ENCODE results near the gene ZNF175. TPM values are rescaled to one million over a fixed set of nuclear protein-coding genes. Genes with fewer than 3 reads are reported as not detected.

ZNF175 gene
- polyA plus RNA-seq, 1 donor (not counting 4 experiments of a cell fraction or from before 2014, with no cell fraction given): 3.8 TPM

GRCh38 chr19:51614789-51615188 is 43.7 kb downstream of the ZNF175 start:
- Histone ChIP-seq H3K4me1 (ENCODE audit: control insufficient read depth, extremely low read depth, insufficient read depth, low read length) (no peaks in the 10 kb centered on the region), H3K9ac (ENCODE audit: control insufficient read depth, extremely low read depth, insufficient read depth, low read length) (no peak overlapping the region), H3K4me3 (ENCODE audit: control insufficient read depth in 2 of 3, extremely low read depth in 1 of 3, insufficient read depth in 2 of 3, low read depth in 1 of 3, low read length in 3 of 3) (no peak overlapping the region), H3K4me2 (ENCODE audit: control insufficient read depth, extremely low read depth, insufficient read depth, low read depth, low read length) (no peak overlapping the region), H3K36me3 (ENCODE audit: control insufficient read depth in 2 of 2, extremely low read depth in 1 of 2, insufficient read depth in 2 of 2, low read length in 2 of 2) (no peaks in the 10 kb centered on the region), H3K79me2 (ENCODE audit: control insufficient read depth, insufficient read depth, low read length) (no peaks in the 10 kb centered on the region), H3K27me3 (ENCODE audit: control insufficient read depth, extremely low read depth, insufficient read depth, low read length) (no peaks in the 10 kb centered on the region), H3K9me3 (ENCODE audit: control insufficient read depth, low read depth, low read length) (no peaks in the 10 kb centered on the region), H4K20me1 (ENCODE audit: control insufficient read depth, extremely low read depth, insufficient read depth, low read length) (no peaks in the 10 kb centered on the region), H3K27ac (ENCODE audit: control insufficient read depth, insufficient read depth, low read length) (no peak overlapping the region), H2AFZ (ENCODE audit: control insufficient read depth, low read length) (no peak overlapping the region), H3K9me1 (ENCODE audit: control insufficient read depth, extremely low read depth, insufficient read depth, low read length) (no peaks in the 10 kb centered on the region)
- FAIRE-seq (no peak), DNase-seq (ENCODE audit: low read depth, low spot score) (no peak)
- dilution Hi-C loops (cut with MboI; ENCODE audit: extremely low pct_ligation_motif_present, low sequenced_read_pairs): no loop called here
- TF ChIP-seq CTCF (optimal IDR thresholded peaks at IDR 0.05 in 1 of 3, IDR thresholded peaks at IDR 0.05 in 1 of 3, conservative IDR thresholded peaks at IDR 0.05 in 1 of 3; ENCODE audit: extremely low read depth in 1 of 3, insufficient read depth in 2 of 3, low read length in 3 of 3): no peak
- TF ChIP-seq EZH2 (IDR thresholded peaks at IDR 0.05; ENCODE audit: low read length): no peak

- Histone ChIP-seq H3K9ac (ENCODE audit: control insufficient read depth, extremely low read depth, insufficient read depth, low read length) (no peak overlapping the region), H3K36me3 (ENCODE audit: control insufficient read depth in 2 of 2, extremely low read depth in 1 of 2, insufficient read depth in 2 of 2, low read length in 2 of 2) (no peaks in the 10 kb centered on the region), H3K4me1 (ENCODE audit: control insufficient read depth, extremely low read depth, insufficient read depth, low read length) (no peaks in the 10 kb centered on the region), H3K27me3 (ENCODE audit: control insufficient read depth, extremely low read depth, insufficient read depth, low read length) (no peaks in the 10 kb centered on the region), H3K4me3 (ENCODE audit: control insufficient read depth in 2 of 3, extremely low read depth in 1 of 3, insufficient read depth in 2 of 3, low read depth in 1 of 3, low read length in 3 of 3) (no peak overlapping the region), H3K79me2 (ENCODE audit: control insufficient read depth, insufficient read depth, low read length) (no peaks in the 10 kb centered on the region), H3K9me3 (ENCODE audit: control insufficient read depth, low read depth, low read length) (no peaks in the 10 kb centered on the region), H4K20me1 (ENCODE audit: control insufficient read depth, extremely low read depth, insufficient read depth, low read length) (no peaks in the 10 kb centered on the region), H3K27ac (ENCODE audit: control insufficient read depth, insufficient read depth, low read length) (no peak overlapping the region), H3K9me1 (ENCODE audit: control insufficient read depth, extremely low read depth, insufficient read depth, low read length) (no peaks in the 10 kb centered on the region), H2AFZ (ENCODE audit: control insufficient read depth, low read length) (no peak overlapping the region), H3K4me2 (ENCODE audit: control insufficient read depth, extremely low read depth, insufficient read depth, low read depth, low read length) (no peak overlapping the region)
- TF ChIP-seq CTCF (optimal IDR thresholded peaks at IDR 0.05 in 1 of 3, IDR thresholded peaks at IDR 0.05 in 1 of 3, conservative IDR thresholded peaks at IDR 0.05 in 1 of 3; ENCODE audit: extremely low read depth in 1 of 3, insufficient read depth in 2 of 3, low read length in 3 of 3) (no peak), EZH2 (IDR thresholded peaks at IDR 0.05; ENCODE audit: low read length) (no peak)
- DNase-seq (ENCODE audit: low read depth, low spot score) (no peak), FAIRE-seq (no peak)
- dilution Hi-C loops (cut with MboI; ENCODE audit: extremely low pct_ligation_motif_present, low sequenced_read_pairs): no loop called here
These were observed 44.9 kb downstream of the ZNF175 start for GRCh38 chr19:51615991-51616390.
